GM12878 (cell line): ENCODE measurements around the gene MYH2. TPM values are rescaled to one million over a fixed set of nuclear protein-coding genes. Genes with fewer than 3 reads are reported as not detected.

Source experiments
- ATAC-seq: fragments of 200-7000 bp; cut with Tn5 transposase; 3 replicates; pipeline ENCODE4 v1.9.1; 2020; ENCODE audit warnings: mild to moderate bottlenecking, moderate library complexity
- BruUV-seq: library from RNA; stranded (reverse); fragments of 400-500 nt; replicated peaks from 2 replicates; lab custom pipeline; 2021; lab: Mats Ljungman, UMichigan
- CTCF ChIA-PET: fragments of 300-600 bp; sonication (Branson Sonifier 250); formaldehyde crosslinking; extraction: SDS; loops from one replicate; lab custom pipeline; 2021; ENCODE audit warnings: inconsistent platforms; lab: Yijun Ruan, JAX
- POLR2A ChIA-PET: fragments of 350-600 bp; formaldehyde crosslinking; extraction: SDS; loops from one replicate; lab custom pipeline; 2021; ENCODE audit warnings: inconsistent platforms; lab: Charles Lee
- RAD21 ChIA-PET: fragments of 300-600 bp; sonication (Branson Sonifier 250); formaldehyde crosslinking; loops from one replicate; lab custom pipeline; 2023; ENCODE audit warnings: antibody characterized with exemption; ENCODE audit not compliant: unreplicated experiment; lab: Charles Lee
- SMC1A ChIA-PET: fragments of 300-600 bp; sonication (Branson Sonifier 250); formaldehyde crosslinking; loops from one replicate; lab custom pipeline; 2023; ENCODE audit not compliant: unreplicated experiment, uncharacterized antibody; lab: Charles Lee
- DNase-seq: peaks from one replicate; pipeline ENCODE4 v3.0.0-alpha.2; 2011; ENCODE audit warnings: low read depth, low spot score
- FAIRE-seq: peaks from 3 replicates; lab custom pipeline; 2011; peaks lifted over from hg19 to GRCh38; lab: Jason Lieb, UNC
- H2AFZ ChIP-seq: 2 replicates; pipeline ENCODE4 v1.6.0; 2011; ENCODE audit warnings: low read depth, low read length, control low read depth; ENCODE audit not compliant: control insufficient read depth
- H3K27ac ChIP-seq: 2 replicates; pipeline ENCODE4 v1.5.1; 2011; ENCODE audit warnings: control low read depth; ENCODE audit not compliant: control insufficient read depth, insufficient read depth
- H3K27me3 ChIP-seq, 2 experiments: replicated peaks in 1 of 2; 2 replicates each; pipeline versions ENCODE4 v1.6.0 to v1.6.1; 2011; ENCODE audit warnings: low read length in 1 of 2; ENCODE audit not compliant: control insufficient read depth in 2 of 2, insufficient read depth in 2 of 2
- H3K36me3 ChIP-seq, 2 experiments: 2 replicates each; pipeline ENCODE4 v1.5.1; 2011; ENCODE audit warnings: low read length in 1 of 2; ENCODE audit not compliant: control insufficient read depth in 2 of 2, insufficient read depth in 2 of 2
- H3K4me1 ChIP-seq: 2 replicates; pipeline ENCODE4 v1.6.1; 2011; ENCODE audit warnings: mild to moderate bottlenecking, low read length, moderate library complexity, mixed read lengths; ENCODE audit not compliant: control insufficient read depth, insufficient read depth
- H3K4me2 ChIP-seq: 2 replicates; pipeline ENCODE4 v1.6.0; 2011; ENCODE audit warnings: control low read depth; ENCODE audit not compliant: control insufficient read depth, insufficient read depth
- H3K4me3 ChIP-seq: fragments of 200-600 bp; sonication (generic); 2 replicates; pipeline ENCODE4 v1.5.1; 2016
- H3K79me2 ChIP-seq: 2 replicates; pipeline ENCODE4 v1.6.0; 2011; ENCODE audit warnings: low read length; ENCODE audit not compliant: control insufficient read depth, insufficient read depth
- H3K9ac ChIP-seq: 2 replicates; pipeline ENCODE4 v1.8.0; 2011; ENCODE audit warnings: low read length, control low read depth, mixed read lengths; ENCODE audit not compliant: control insufficient read depth, insufficient read depth
- H3K9me3 ChIP-seq: replicated peaks from 3 replicates; pipeline ENCODE4 v1.5.1; 2011; ENCODE audit warnings: mild to moderate bottlenecking, low read length; ENCODE audit not compliant: control insufficient read depth, insufficient read depth
- H4K20me1 ChIP-seq: 2 replicates; pipeline ENCODE4 v1.6.0; 2011; ENCODE audit not compliant: control insufficient read depth, insufficient read depth
- GATAD2B ChIP-seq: fragments of 450-650 bp; conservative IDR thresholded peaks from 2 replicates; pipeline ENCODE4 v1.6.1; 2017; ENCODE audit warnings: low read depth, mild to moderate bottlenecking, moderate library complexity
- HCFC1 ChIP-seq: fragments of 150-350 bp; IDR thresholded peaks from 2 replicates; pipeline ENCODE4 v1.6.1; 2014; ENCODE audit warnings: low read length
- HDGF ChIP-seq: fragments of 450-650 bp; IDR thresholded peaks from 2 replicates; pipeline ENCODE4 v1.6.1; 2016; ENCODE audit warnings: antibody characterized with exemption
- IRF4 ChIP-seq: IDR thresholded peaks from 2 replicates; pipeline ENCODE4 v1.6.1; 2011; ENCODE audit warnings: low read depth, low read length
- JUND ChIP-seq: IDR thresholded peaks from 2 replicates; pipeline ENCODE4 v1.6.1; 2012; ENCODE audit warnings: low read depth, mild to moderate bottlenecking, low read length, improper control_type of control experiment, moderate library complexity
- MAX ChIP-seq: IDR thresholded peaks from 2 replicates; pipeline ENCODE4 v1.6.1; 2012; ENCODE audit warnings: low read depth, low read length, improper control_type of control experiment
- PAX5 ChIP-seq: IDR thresholded peaks from 2 replicates; pipeline ENCODE4 v1.6.1; 2011; ENCODE audit warnings: low read depth, low read length, borderline replicate concordance
- RELB ChIP-seq: fragments of 450-650 bp; IDR thresholded peaks from 2 replicates; pipeline ENCODE4 v1.6.1; 2017; ENCODE audit warnings: low read depth, mild to moderate bottlenecking, moderate library complexity
- USF1 ChIP-seq: IDR thresholded peaks from 2 replicates; pipeline ENCODE4 v1.6.1; 2011; ENCODE audit warnings: borderline replicate concordance, low read depth, mild to moderate bottlenecking, moderate library complexity, mixed read lengths, low read length; ENCODE audit not compliant: insufficient read depth; ENCODE audit errors: extremely low read length
- ZBED1 ChIP-seq: IDR thresholded peaks from 2 replicates; pipeline ENCODE4 v1.6.1; 2016; ENCODE audit warnings: borderline replicate concordance
- ZBTB4 ChIP-seq: fragments of 450-650 bp; formaldehyde crosslinking; IDR thresholded peaks from 2 replicates; pipeline ENCODE4 v1.4.0; 2022; ENCODE audit warnings: mild to moderate bottlenecking, moderate library complexity
- ZNF384 ChIP-seq: IDR thresholded peaks from 2 replicates; pipeline ENCODE4 v1.6.1; 2012; ENCODE audit warnings: low read depth, mild to moderate bottlenecking, low read length, improper control_type of control experiment, borderline replicate concordance
- WGBS: methylation state at CpG from one replicate; pipeline ENCODE4 v1.1.6; 2016; ENCODE audit warnings: low lambda C conversion rate; ENCODE audit not compliant: insufficient replicate concordance, insufficient coverage; ENCODE audit errors: missing lambda C conversion rate; 5-methylcytosine and 5-hydroxymethylcytosine counted together
- in situ Hi-C: fragments of 300-500 bp; cut with MboI; formaldehyde crosslinking; loops from 9 replicates; pipeline ENCODE4 v1.14.3; 2018; ENCODE audit warnings: mixed read lengths
- intact Hi-C: fragments of 100-400 bp; cut with micrococcal nuclease; formaldehyde crosslinking; loops from one replicate; pipeline ENCODE4 v1.14.2; 2022; ENCODE audit not compliant: unreplicated experiment
- polyA plus RNA-seq, 11 experiments: library from polyadenylated mRNA; depleted of rRNA in 4 of 11; unstranded in 6 of 11; stranded (reverse) in 5 of 11; fragments of >200 nt; fragmentation: Nextera tagmentation in 4 of 11; fragmentation: Illumina TruSeq in 1 of 11; extraction: Ambion mirVana in 4 of 11; extraction: Trizol in 1 of 11; gene quantifications; 1 replicate in 1 of 11; 2 replicates in 10 of 11; pipeline versions ENCODE4 v1.2.1 to v1.2.3, GENCODE V29; 2011 to 2016; ENCODE audit warnings: inconsistent platforms in 2 of 11, missing spikeins in 2 of 11, low read depth in 1 of 11
- total RNA-seq, 4 experiments: library from RNA; depleted of rRNA in 3 of 4; stranded (reverse); fragments of >200 nt in 3 of 4; fragmentation: Illumina TruSeq in 1 of 4; extraction: Trizol in 1 of 4; gene quantifications; 2 replicates each; pipeline versions ENCODE4 v1.2.1 to v1.2.3, GENCODE V29; 2013 to 2021

Gene MYH2
- total and polyA plus RNA-seq, 10 of the 15 experiments (the other 5 are each of a cell fraction or from before 2014, with no cell fraction given): not detected

GRCh38 chr17:10556301-10557005 lies 7.0 kb upstream of the MYH2 start:
- POLR2A ChIA-PET: no interaction called here
- FAIRE-seq (no peak), ATAC-seq (no peak), DNase-seq (no peak)
- TF ChIP-seq ZBED1: no peak
- no peak for TF ChIP-seq HCFC1
- no peak for TF ChIP-seq USF1
- TF ChIP-seq HDGF: no peak
- no peak for TF ChIP-seq ZNF384
- no peaks in the 10 kb centered on the region for H3K79me2 ChIP-seq
- H2AFZ ChIP-seq: no peak overlapping the region
- H4K20me1 ChIP-seq: no peaks in the 10 kb centered on the region
- no peaks in the 10 kb centered on the region for H3K36me3 ChIP-seq
- WGBS: 2% methylated on average over 5 of the region's 5 CpGs
- CTCF ChIA-PET: interaction anchor here (2.4 kb wide), 1 partner anchor 60 kb away, joined by 7 read pairs; no protein-coding TSS in a partner anchor
- no peak overlapping the region for H3K4me3 ChIP-seq
- no peaks in the 10 kb centered on the region for H3K4me1 ChIP-seq
- no peak overlapping the region for H3K27ac ChIP-seq
- intact Hi-C loops (no loop called here), in situ Hi-C loops (no loop called here)
- SMC1A ChIA-PET: no interaction called here
- no peaks in the 10 kb centered on the region for H3K9me3 ChIP-seq
- BruUV-seq: no TSS peak
- no peak overlapping the region for H3K9ac ChIP-seq
- H3K27me3 ChIP-seq: no peaks in the 10 kb centered on the region
- RAD21 ChIA-PET: no interaction called here
- H3K4me2 ChIP-seq: no peak overlapping the region

GRCh38 chr17:10550014-10550413 lies 556 bp upstream of the MYH2 start:
- no peaks in the 10 kb centered on the region for H3K79me2 ChIP-seq
- no peak overlapping the region for H2AFZ ChIP-seq
- WGBS: 31% methylated on average over 4 of the region's 4 CpGs
- RAD21 ChIA-PET: no interaction called here
- no peak overlapping the region for H3K4me2 ChIP-seq
- in situ Hi-C loops (no loop called here), intact Hi-C loops (no loop called here)
- no peak for ATAC-seq
- no peak for FAIRE-seq
- no TSS peak for BruUV-seq
- SMC1A ChIA-PET: no interaction called here
- no peak overlapping the region for H3K27ac ChIP-seq
- CTCF ChIA-PET: no interaction called here
- no peaks in the 10 kb centered on the region for H3K27me3 ChIP-seq
- no peaks in the 10 kb centered on the region for H3K36me3 ChIP-seq
- no peak overlapping the region for H3K9ac ChIP-seq
- POLR2A ChIA-PET: no interaction called here
- no peak for DNase-seq
- no peak overlapping the region for H3K4me3 ChIP-seq
- H3K4me1 ChIP-seq: no peaks in the 10 kb centered on the region
- no peaks in the 10 kb centered on the region for H4K20me1 ChIP-seq
- H3K9me3 ChIP-seq: no peaks in the 10 kb centered on the region
- TF ChIP-seq PAX5 (no peak), GATAD2B (no peak), JUND (no peak), RELB (no peak), IRF4 (no peak), ZBTB4 (CRISPR knock-in tag) (no peak), MAX (no peak)
